Lower leg skin (tissue), 4 donors: ENCODE data around the gene OPRM1. TPM values are rescaled to one million over a fixed set of nuclear protein-coding genes. Genes with fewer than 3 reads are reported as not detected.

Experiments
- DNase-seq, 2 donors: peaks; one replicate each; pipeline ENCODE4 v3.0.0-alpha.2; 2019; ENCODE audit warnings: low spot score in 2 of 2
- H3K4me3 ChIP-seq: fragments of 200-600 bp; sonication (generic); 2 replicates; pipeline ENCODE4 v1.5.1; 2017; ENCODE audit warnings: mild to moderate bottlenecking, low read depth; ENCODE audit not compliant: poor library complexity, severe bottlenecking
- POLR2A ChIP-seq, 2 donors: fragments of 450-650 bp; IDR thresholded peaks; one replicate each; pipeline ENCODE4 v1.6.1; 2016 to 2017; ENCODE audit warnings: antibody characterized with exemption in 2 of 2, mild to moderate bottlenecking in 1 of 2, moderate library complexity in 1 of 2
- WGBS, 2 donors: methylation state at CpG; one replicate each; pipeline ENCODE4 v1.1.5; 2018; 5-methylcytosine and 5-hydroxymethylcytosine counted together
- intact Hi-C: fragments of 100-400 bp; cut with DNase I; formaldehyde crosslinking; loops from one replicate; pipeline ENCODE4 v1.15.0; 2023; ENCODE audit warnings: low total_unique reads
- total RNA-seq, 4 donors: library from RNA; depleted of rRNA; stranded (reverse); fragments of >200 nt; gene quantifications; one replicate each; pipeline ENCODE4 v1.1.0, GENCODE V29; 2016
- TF ChIP-seq, protein P1 (sequence below), 3 donors: fragments of 450-650 bp; IDR thresholded peaks; one replicate each; pipeline ENCODE4 v1.5.1; 2016; ENCODE audit warnings: antibody characterized with exemption in 3 of 3, mild to moderate bottlenecking in 3 of 3, moderate library complexity in 2 of 3

The OPRM1 gene
- total RNA-seq, result not detected

DNA sequence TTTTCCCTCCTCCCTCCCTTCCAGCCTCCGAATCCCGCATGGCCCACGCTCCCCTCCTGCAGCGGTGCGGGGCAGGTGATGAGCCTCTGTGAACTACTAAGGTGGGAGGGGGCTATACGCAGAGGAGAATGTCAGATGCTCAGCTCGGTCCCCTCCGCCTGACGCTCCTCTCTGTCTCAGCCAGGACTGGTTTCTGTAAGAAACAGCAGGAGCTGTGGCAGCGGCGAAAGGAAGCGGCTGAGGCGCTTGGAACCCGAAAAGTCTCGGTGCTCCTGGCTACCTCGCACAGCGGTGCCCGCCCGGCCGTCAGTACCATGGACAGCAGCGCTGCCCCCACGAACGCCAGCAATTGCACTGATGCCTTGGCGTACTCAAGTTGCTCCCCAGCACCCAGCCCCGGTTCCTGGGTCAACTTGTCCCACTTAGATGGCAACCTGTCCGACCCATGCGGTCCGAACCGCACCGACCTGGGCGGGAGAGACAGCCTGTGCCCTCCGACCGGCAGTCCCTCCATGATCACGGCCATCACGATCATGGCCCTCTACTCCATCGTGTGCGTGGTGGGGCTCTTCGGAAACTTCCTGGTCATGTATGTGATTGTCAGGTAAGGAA lies at the start of gene OPRM1:
OPRM1 (plus strand) TSS at position 10 of the 612 bp plus-strand sequence; CDS start at position 315, 305 bp downstream.
- H3K4me3 ChIP-seq, result no peak within 1 kb of the TSS
- no peak for TF ChIP-seq POLR2A (IDR thresholded peaks at IDR 0.05)
- TF ChIP-seq, protein P1, sequence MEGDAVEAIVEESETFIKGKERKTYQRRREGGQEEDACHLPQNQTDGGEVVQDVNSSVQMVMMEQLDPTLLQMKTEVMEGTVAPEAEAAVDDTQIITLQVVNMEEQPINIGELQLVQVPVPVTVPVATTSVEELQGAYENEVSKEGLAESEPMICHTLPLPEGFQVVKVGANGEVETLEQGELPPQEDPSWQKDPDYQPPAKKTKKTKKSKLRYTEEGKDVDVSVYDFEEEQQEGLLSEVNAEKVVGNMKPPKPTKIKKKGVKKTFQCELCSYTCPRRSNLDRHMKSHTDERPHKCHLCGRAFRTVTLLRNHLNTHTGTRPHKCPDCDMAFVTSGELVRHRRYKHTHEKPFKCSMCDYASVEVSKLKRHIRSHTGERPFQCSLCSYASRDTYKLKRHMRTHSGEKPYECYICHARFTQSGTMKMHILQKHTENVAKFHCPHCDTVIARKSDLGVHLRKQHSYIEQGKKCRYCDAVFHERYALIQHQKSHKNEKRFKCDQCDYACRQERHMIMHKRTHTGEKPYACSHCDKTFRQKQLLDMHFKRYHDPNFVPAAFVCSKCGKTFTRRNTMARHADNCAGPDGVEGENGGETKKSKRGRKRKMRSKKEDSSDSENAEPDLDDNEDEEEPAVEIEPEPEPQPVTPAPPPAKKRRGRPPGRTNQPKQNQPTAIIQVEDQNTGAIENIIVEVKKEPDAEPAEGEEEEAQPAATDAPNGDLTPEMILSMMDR (IDR thresholded peaks at IDR 0.05), result no peak
- DNase-seq, result no peak
- intact Hi-C loops, result no loop called here
- WGBS, 2 donors, result 3 to 8% methylated on average over 29 to 34 of the region's 38 CpGs

DNA sequence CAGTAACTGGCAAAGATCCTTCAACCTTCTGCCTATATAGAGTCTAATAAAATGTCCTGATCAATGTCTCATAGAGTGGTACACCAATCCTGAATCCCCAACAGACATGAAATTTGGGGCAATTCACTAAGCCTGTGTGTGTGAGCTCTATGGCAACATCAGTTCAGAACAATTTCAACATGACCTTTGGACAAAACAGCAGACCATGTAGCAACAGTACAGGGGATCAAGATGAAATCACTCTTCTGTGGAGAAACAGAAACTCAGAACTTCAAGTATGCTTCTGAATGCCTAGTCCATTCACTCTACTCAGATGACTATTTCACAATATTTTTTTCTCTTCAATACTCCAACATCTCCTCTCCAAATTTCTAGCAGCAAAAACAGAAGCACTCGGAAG lies 49.1 kb upstream of the OPRM1 start:
- no peak for DNase-seq
- TF ChIP-seq, protein P1 (IDR thresholded peaks at IDR 0.05), result no peak
- no peak for TF ChIP-seq POLR2A (IDR thresholded peaks at IDR 0.05)
- intact Hi-C loops, result no loop called here
- H3K4me3 ChIP-seq, result no peak overlapping the region
- WGBS, 2 donors, result 86 to 93% methylated on average over 1 of the region's 1 CpG

DNA sequence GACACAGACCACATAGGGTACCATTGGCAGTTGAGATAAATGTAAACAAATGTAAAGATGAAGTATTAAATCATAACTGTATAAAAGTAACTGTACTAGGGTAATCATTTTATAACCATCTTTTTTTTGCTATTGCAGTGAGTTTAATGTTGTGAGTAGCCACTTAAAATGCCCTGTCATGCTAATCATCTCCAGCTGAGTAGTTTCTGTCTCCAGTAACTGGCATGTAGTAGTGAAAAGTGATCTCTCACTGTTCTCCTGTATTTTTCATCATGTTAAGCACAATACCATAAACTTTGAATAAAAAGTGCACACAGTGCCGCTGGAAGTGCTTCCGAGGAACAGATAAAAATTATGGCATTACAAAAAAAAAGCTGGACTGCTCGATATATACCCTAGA lies 45.0 kb upstream of the OPRM1 start:
- TF ChIP-seq, protein P1 (IDR thresholded peaks at IDR 0.05), result no peak
- TF ChIP-seq POLR2A (IDR thresholded peaks at IDR 0.05), result no peak
- no peak overlapping the region for H3K4me3 ChIP-seq
- no peak for DNase-seq
- intact Hi-C loops, result no loop called here
- WGBS, 2 donors, result 65 to 72% methylated on average over 3 of the region's 3 CpGs

DNA sequence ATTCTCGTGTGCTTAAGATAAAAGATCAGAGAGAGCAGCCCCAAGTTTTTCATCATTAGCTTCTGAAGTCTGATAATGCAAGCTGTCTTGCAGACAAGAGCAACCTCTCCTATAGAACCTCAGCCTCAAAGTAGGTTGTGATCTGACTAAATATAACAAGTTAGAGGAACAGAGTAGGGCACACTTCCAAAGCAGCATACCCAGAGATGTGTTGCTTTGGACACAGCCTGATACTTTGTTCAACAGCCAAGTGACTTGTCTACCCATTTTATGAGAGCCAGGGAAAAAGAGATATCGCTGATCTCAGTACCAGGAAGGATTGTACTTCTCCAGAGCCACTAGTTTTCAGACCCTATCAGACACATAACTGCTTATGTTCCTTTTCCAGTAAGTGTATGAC lies 44.2 kb upstream of the OPRM1 start:
- TF ChIP-seq, protein P1 (IDR thresholded peaks at IDR 0.05), result no peak
- TF ChIP-seq POLR2A (IDR thresholded peaks at IDR 0.05), result no peak
- intact Hi-C loops, result no loop called here
- H3K4me3 ChIP-seq, result no peak overlapping the region
- DNase-seq, result no peak
- 54 to 62% methylated on average over 2 of the region's 2 CpGs for WGBS, 2 donors

DNA sequence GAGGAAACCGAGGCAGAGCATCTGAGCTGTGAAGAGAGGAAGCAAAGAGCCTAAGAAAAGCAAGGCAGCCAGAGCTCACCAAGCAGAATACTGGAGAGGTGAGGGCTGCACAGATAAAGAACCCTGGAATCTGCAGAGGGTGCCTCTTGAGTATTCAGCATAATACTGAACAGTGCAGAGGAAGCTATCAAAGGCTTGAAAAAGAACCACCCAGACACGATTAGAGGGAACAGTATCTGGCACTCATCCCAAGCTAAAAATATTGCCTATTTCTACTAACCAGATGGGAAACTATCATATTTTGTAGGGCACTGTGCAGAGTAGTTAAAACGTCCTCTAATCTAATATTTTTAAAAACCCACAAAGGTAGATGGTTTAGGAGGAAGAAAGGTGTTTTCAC lies 41.8 kb upstream of the OPRM1 start:
- 37 to 50% methylated on average over 3 of the region's 3 CpGs for WGBS, 2 donors
- no peak for DNase-seq
- H3K4me3 ChIP-seq, result no peak overlapping the region
- intact Hi-C loops, result no loop called here
- TF ChIP-seq, protein P1 (IDR thresholded peaks at IDR 0.05), result no peak
- TF ChIP-seq POLR2A (IDR thresholded peaks at IDR 0.05), result no peak
